GM12864 (cell line): ENCODE measurements around the gene PDE3A.

Source experiments
- DNase-seq: peaks from one replicate; pipeline ENCODE4 v3.0.0-alpha.2; 2011; ENCODE audit warnings: low read depth
- H3K4me3 ChIP-seq: 2 replicates; pipeline ENCODE4 v1.5.1; 2011; ENCODE audit warnings: mild to moderate bottlenecking, low read depth, low read length, control low read depth
- CTCF ChIP-seq: IDR thresholded peaks from 2 replicates; pipeline ENCODE4 v1.5.1; 2011; ENCODE audit warnings: low read depth, mild to moderate bottlenecking, moderate library complexity, low read length, control low read depth, inconsistent platforms; ENCODE audit errors: missing control alignments

The PDE3A gene

DNA sequence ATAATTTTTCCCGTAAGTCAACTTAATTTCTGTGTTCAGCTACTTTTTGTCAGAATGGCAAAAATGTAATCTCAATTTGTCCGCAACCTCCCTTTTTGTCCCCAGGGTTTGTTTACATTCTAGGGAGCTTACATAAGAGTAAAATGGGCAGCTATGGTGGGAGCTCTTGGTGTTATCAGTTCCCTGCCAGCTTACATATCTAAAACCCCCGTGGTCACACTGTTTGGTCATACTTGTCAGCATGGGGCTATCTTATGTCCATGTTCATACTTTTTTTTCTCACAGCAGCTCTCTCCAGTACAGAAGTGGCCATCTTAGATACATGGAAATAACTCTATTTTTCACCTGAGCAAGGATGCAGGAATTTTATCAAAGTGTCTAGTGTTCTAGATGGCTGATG is 343.5 kb downstream of the PDE3A start:
- no peak for DNase-seq
- no peak overlapping the region for H3K4me3 ChIP-seq
- TF ChIP-seq CTCF, result no peak

- no peak for DNase-seq
- TF ChIP-seq CTCF, result no peak
- no peak overlapping the region for H3K4me3 ChIP-seq
Observed at GRCh38 chr12:20716037-20716436, 347.7 kb downstream of the PDE3A start.

DNA sequence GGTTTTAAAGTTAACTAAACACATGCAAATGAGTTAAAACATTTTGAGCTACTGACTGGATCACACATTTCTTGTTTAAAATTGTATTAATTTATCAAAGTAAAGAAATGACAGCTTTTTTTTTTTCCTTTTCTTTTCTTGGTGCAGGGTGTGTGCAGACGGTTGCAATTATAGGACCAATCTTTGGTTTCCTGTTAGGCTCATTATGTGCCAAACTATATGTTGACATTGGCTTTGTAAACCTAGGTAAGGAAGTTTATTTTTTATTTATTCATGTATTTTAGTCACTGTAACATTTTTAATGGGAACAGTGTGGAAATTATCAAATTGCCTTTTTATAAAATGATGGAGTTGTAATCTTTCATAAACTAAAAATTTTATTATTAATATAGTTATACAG is 348.6 kb downstream of the PDE3A start:
- no peak for TF ChIP-seq CTCF
- DNase-seq, result no peak

DNA sequence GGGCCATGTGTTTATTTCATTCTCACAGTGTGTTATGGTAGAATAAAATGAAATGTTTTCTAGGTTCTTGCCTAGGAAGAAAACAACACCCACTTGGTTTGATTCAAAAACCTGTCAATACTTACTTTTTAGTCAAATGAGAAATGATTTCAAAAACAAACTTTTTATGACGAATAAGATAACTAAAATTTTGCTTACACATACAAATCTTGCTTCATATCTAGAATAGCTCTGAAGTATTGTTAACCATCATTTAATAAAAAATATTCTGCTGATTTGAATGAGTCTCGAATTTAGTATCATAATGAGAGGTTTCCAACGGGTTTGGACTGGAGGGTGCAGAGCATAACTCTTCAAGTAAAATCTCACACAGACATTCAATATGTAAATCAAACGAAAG is 350.0 kb downstream of the PDE3A start:
- no peak for TF ChIP-seq CTCF
- no peak for DNase-seq
- no peak overlapping the region for H3K4me3 ChIP-seq

More for the DNA sequence above, 348.6 kb downstream of the PDE3A start:
- H3K4me3 ChIP-seq, result no peak overlapping the region

- H3K4me3 ChIP-seq, result no peak overlapping the region
- DNase-seq, result no peak
Observed at GRCh38 chr12:20722142-20722541, 353.8 kb downstream of the PDE3A start.

DNA sequence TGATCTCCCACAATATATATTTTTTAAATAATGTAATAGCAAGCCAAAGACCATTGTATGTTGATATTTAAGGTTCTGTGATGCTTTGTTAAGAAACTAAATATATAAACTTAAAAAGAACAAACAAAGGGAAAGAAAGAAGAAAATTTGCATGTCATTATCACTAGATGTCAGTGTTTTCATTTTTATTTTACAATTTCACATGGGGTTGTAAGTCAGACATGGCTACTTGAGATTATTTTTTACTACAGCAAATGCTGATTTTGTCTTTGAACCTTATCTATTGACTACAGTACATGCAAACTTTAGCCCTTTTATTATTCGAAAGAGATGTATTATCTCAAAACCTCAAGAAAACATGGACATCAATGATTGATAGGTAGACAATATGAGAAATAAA is 362.9 kb downstream of the PDE3A start:
- H3K4me3 ChIP-seq, result no peak overlapping the region
- DNase-seq, result no peak
- no peak for TF ChIP-seq CTCF

More at GRCh38 chr12:20722142-20722541, 353.8 kb downstream of the PDE3A start:
- TF ChIP-seq CTCF, result no peak
